Astrocyte of the hippocampus (primary cell): ENCODE data around the gene ADARB2.

Experiments
- DNase-seq: peaks from one replicate; pipeline ENCODE4 v3.0.0; 2011; ENCODE audit warnings: low read depth, low spot score

ADARB2 gene

DNA sequence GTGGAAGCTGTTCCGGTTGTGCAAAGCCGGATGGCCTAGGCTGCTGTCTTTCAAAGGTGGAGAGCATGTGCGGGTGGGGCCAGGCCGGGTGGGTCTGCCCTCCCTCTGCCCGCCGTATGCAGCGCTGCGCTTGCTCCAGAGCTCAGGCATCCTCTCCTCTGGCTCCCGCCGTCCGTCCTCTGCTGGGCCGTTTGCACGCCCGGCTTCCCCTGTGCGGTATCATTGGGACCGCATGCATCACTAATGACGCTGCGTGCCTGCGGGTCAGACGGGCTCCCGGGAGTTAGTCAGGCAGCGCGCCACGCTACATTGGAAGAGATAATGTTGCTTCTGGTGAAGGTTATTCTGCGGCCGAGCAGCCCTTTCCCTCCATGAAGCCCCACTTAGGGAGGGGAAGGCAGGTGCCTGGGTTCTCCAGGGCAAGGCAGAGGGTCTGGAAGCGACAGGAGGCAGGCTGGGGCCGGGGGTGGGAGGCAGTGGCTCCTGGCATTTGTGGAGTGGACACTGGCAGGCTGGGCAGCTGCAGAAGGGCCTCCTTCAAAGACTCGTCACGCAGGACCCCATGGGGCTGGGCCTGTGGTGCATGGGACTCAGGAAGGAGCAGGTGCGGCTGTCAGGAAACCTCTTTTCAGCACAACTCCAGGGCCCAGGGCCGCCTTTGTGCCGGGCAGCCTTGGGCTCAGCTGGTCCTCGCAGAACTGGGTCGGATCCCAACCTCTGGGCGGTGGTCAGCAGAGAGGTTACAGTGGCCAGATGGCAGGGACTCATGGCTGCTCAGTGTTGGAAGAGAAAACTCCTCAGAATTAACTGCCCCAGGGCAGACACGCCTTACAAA is 362.6 kb downstream of the ADARB2 start:
- no peak for DNase-seq

DNA sequence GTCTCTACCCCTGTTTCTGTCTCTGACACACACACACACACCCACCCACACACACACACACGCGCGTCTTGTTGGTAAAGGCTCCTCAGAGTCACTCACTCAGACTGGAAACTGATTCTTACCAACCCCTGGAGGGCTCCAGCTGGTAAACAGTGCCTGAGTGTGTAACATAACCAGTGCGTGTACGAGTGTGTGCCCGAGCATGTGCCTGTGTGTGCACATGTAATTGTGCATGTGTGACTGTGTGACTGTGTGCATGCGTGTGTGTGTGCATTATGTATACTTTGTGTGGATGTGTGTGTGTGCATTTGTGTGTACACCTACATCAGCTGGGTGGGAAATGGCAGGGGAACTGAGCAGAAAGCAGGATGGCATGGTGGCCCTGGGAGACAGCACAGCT is 364.0 kb downstream of the ADARB2 start:
- no peak for DNase-seq

DNA sequence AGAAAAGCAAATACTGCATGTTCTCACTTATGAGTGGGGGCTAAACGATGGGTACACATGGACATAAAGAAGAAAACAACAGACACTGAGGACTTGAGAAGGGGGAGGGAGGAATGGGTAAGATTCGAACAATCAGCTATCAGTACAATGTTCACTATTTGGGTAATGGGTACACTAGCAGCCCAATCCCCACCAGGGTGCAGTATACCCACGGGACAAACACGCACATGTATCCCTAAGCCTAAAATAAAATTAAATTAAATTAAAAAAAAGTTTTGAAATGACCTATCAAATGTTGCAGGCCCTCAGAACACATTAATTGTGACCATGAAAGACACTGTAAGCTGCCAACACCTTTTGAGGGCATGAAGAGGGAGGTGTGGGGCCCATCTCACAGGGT is 365.1 kb downstream of the ADARB2 start:
- DNase-seq: no peak

DNA sequence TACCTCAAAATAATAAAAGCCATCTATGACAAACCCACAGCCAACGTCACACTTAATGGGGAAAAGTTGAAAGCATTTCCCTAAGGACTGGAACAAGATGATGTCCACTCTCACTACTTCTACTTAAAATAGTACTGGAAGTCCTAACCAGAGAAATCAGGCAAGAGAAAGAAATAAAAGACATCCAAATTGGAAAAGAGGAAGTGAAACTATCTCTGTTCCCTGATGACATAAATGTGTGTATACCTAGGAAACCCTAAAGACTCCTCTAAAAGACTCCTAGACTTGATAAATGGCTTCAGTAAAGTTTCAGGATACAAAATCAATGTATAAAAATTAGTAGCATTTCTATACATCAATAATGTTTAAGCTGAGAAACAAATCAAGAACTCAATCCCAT is 367.0 kb downstream of the ADARB2 start:
- DNase-seq: no peak

DNA sequence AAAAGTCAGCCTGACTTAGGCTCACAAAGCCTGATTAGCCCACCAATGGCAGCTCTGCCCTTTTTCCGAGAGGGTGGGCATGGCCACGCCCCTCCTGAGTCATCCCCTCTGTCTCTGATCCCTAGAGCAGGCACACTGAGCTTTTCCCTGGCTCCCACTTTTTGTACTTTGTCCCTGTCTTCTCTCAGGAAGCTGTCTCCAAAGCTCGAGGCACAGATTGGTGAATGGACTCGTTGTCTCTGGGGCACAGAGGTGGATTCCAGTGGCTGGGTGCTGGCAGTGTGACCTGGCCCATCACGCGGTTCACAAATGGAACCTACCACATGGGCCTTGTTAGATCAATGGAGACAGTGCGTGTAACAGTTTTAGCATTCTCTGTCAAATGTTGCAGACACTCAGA is 367.7 kb downstream of the ADARB2 start:
- no peak for DNase-seq

DNA sequence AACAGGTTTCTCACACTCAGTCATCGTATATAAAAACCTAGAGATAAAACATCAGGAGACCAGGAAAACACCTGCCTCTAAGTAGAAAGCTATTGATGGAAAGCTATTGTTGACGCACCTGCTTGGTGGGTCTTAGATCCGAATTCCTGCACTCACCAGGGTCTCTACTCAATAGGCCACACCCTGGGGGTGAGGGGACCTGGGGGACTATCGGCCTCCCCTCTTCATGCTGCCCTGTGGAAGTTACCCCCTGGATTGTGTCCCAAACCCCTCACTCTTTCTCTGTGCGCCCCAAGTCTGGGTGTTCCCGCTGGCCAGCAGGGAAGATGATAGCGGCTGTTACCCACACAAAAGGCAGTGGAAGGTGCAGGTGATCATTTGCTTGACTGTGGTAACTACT is 368.1 kb downstream of the ADARB2 start:
- DNase-seq: no peak

DNA sequence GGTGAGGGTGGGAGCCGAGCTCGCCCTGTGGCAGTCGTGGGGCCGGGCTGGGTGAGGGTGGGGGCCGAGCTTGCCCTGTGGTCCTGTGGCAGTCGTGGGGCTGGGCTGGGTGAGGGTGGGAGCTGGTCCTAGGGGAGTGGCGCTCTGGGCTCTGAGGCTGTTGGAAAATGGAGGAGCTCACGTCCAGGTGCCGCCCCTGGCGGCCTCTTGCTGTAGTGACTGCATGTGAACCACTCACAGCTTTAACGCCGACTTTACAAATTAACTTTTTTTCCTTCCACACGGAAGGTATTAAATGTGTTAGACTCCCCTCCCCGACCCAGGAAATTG is 368.5 kb downstream of the ADARB2 start:
- DNase-seq: peak; percentile 14

DNA sequence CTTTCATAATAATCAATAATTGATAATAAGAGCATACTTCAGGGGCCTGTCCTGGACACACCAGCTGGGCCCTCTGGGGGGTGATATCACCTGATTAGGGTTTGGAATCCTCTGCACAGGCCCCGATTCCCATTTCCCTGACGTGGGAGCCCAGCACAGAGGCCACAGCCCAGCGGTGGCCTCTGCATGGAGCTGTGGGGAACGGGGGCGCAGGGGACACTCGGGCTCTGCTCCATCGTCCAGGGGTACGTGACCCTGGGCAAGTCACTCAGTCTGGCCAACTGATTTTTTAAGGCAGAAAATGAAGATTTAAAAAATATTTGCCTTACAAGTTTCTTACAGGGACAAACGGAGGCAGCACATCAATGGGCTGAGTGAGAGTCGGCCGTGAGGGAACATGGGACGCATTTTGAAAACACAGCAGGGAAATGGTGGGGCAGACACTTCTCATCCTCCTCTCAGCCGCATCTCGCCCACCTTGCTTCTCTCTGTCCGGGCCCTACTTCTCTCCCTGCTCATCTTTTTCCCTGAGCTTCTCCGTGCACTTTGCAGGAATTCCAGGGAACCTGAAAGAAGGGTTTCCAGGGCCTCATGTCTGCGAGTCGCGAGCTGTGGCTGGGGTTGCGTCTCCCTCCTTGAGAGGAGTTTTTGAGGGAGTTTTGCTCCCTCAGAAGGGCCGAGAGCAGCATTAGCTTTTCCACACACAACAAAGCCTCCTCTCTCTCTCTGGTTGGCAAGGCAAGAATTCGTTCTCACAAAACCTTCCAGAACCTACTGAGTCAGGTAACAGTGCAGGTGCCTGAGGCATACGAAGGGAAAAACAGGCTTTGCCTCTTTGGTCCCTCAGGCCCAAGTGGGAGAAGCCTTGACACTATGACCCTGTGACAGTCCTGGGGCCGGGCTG is 369.1 kb downstream of the ADARB2 start:
- no peak for DNase-seq

DNA sequence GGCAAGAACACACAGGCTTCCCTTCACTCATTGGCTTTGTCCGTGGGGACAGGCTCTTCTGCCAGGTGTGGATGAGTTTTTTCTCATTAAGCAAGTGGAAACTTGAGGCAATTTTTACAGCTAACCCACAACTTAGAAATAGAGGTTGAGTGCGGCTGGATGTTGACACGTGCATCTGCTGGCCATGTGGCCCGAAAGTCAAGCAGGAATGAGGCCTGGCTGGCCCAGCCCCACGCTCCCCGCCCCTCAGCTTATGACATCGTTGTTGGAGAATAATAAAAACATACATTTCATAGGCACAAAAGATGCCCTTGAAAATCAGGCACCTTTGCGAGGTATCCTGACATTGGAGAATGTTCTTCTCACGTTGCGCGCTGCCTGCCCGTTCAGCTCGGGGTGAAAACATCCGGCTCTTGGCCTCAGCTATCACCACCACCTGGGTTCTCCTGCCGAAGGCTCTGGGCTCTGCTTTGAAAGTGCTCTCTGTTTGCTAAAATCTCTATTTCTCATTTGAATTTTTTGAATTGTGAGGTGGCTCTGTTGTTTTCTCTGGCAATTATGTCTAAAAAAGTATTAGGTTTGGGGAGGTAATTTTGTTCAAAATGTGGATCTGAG is 370.4 kb downstream of the ADARB2 start:
- DNase-seq: no peak

DNA sequence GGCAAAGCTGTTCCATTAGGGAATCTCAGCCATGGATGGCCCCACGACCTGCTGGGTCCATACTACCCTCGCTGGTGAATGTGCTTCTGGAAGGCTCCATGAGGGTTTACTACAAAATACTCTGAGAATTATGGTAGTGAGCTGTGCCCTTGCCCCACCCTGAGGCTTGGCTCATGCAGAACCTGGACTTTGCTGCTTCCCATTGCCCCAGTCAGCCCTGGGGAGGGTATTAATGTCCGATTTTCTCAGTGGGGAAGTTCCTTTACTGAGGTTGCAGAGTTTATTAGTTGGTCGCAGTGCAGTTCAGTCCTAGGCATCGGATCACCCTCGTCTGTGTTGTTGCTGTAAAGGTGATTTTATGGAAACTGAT is 371.0 kb downstream of the ADARB2 start:
- DNase-seq: no peak

DNA sequence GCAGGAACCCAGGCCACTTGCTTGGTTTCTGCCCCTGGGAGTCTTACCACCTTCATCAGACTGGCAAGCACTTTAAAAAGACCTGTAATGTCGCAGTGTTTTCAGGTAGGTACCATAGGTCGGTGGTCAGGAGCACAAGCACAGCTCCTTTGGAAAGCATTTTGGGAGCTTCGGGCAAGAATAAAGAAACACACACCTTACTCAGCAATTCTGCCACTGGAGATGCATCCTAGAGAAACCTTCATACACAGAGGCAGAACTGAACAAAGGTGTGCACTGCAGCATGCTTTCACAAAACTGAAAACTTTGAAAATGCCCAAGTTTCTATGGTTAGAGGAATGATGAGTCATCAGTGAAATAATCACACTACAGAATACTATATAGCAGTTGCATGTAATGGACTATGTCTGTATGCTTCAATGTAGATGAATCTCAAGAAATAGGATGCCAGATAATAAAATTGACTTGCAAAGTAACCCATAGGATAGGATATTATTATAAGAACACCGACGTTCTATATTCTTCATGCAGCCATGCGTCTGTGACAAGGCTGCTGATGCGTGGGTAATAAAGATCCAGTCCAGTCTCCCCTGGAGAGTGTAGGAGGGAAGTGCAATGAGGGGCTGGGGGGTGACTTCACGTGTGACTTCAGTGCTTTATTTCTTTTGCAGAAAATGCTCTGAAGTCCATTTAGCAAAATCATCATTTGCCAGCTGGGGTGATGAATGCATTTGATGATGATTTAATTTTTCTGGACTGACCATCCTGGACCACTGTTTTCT is 371.6 kb downstream of the ADARB2 start:
- DNase-seq: no peak

DNA sequence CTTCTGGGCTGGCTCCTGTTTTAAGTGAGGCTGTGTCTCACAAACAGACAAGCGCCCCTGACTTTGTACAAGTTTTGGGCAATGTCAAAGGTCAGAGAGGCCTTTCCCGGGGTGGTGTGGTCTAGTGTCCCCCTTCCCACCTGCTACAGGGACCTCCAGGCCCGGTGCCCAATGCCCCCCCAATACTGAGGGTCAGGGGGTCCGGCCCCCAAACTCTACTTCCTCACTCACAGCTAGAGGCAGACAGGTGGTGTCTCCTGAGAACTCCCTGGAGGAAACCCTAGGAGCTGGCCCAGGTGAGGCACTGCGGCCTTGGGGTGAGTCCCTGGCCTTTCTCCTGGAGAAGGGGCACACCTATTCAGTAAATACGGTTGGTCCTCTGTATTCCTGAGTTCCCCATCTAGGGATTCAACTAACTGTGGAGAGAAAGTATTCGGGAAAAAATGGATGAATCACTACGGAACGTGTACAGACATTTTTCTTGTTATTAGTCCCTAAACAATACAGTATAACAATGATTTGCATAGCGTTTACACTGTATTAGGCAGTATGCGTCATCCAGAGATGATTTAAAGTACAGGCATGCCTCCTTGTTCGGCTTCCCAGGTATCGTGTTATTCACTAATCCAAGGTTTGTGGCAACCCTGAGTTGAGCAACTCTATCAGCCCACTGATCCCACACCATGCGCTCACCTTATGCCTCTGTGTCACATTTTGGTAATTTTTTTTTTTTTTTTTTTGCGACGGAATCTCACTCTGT is 373.0 kb downstream of the ADARB2 start:
- DNase-seq: no peak

DNA sequence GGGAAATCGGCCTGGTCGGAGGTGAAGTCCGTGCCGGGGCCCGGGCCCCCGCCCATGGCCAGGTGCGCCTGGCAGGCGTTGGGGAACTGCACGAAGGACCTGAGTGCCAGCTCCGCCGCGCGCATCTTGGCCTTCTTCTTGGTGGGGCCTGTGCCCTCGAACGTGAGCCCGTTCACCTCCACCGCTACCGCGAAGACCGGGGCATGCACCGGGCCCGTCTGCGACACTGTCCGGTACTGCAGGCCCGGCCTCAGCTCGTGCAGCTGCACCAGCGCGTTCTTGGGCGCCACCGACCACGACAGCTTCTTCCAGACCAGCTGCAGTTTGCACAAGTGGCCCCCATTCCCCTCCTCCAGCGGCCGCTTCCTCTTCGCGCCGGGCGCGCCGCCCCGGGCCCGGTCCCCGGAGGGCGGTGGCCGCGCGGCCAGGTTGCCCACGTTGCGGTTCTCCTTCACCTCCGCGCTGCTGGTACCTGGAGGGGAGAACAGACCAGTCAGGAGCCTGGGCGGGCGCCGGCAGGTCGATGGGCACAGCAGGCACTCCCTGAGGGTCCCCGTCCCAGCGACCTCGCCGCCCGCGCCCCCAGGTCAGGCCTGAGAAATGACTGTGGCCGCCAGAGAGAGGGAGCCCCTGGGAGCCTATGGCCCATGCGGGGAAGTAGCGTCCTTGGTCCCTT is 373.7 kb downstream of the ADARB2 start:
- DNase-seq: no peak

DNA sequence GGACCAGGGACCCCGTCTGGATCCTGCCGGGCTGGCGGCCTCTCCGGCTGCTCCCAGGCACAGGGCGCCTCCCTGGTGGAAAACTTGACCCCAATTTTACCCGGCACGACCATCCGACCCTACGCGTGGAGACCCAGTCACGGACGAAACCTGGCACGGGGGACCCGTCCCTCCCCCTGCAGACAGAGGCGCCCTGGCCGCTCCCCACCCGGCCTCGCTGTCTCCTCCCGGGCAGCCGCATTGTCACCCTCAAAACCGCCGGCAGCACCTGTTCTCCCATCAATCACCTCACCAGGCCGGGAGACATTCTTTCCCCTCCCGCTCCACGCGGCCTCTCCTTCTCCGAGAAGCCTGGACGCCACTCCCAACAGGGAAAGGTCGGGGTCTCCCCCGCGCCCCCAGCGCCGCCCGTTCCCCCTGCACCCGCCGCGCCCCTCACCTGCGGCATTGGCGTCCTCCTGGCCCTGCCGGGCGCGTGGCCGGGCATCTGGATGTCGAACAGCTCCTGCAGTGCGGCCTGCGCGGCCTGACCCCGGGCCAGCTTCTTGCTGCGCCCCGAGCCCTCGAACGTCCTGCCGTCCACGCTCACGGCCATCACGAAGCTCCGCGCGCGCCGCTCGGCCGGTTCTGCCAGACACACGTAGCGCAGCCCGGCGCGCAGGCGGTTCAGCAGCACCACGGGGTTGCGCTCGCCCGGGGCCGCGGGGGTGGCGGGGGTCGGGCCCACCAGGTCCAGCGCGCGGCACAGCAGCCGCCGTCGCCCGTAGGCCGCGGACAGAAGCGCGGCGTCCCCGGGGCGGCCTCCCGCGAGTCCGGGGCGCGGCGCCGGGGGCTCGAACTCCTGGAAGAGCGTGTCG is 374.5 kb downstream of the ADARB2 start:
- DNase-seq: no peak

DNA sequence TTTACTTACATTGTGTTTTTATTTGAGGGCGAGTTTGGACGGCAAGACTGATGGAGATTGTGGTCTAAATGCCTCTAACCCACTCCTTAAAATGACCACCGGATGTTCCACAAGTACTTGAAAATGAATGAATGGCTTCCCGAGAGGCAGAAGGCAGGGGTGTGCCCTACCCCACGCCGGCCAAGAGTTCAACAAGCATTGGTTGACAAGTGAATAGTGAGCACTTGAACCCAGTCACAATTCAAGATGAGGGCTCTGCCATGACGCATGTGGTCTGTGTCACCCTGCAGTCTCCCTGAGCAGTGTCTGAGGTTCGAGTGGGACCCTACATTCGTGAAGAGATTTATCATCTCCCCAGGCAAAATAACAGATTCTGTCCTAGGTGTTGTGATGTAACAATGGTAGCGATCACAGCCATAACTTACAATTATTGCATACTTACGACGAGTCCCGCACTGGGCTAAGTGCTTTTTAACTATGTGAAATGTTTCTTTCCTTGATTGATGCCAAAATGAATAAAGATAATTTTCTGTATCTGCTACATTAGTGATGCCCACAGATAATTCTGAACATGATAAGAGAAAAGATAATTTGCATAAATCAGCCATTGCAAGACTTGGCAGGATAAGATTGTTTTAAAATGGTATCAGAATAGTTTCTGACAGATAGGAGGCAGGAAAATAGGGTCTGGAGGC is 375.8 kb downstream of the ADARB2 start:
- DNase-seq: no peak

DNA sequence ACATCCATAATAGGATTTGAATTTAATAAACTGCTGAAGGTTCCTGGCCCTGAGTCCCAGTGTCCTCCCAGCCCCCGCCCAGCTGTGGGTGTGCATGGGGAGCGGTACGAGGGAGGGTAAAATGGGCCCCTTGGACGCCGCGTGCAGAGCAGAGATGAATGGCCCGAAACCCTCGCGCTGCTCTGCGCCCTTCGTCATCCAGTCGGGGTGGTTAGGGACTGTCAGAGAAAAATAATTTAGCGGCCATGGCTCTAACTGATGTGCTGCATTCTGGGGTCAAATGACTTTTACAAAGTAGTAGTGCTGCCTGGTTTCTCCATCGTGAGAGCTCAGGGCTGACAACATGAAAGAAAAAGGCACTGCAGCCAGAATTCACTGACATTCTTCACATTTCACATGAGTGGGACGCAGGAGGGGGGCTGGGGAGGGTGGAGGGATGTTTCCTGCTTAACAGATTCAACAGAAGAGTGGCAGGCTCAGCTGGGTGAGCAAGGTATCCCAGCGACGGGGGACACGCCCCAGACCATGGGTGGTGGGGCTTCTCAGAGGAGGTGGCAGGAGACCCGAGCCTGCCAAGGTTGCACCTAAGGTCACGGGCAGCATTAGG is 376.7 kb downstream of the ADARB2 start:
- peak; percentile 31 for DNase-seq

DNA sequence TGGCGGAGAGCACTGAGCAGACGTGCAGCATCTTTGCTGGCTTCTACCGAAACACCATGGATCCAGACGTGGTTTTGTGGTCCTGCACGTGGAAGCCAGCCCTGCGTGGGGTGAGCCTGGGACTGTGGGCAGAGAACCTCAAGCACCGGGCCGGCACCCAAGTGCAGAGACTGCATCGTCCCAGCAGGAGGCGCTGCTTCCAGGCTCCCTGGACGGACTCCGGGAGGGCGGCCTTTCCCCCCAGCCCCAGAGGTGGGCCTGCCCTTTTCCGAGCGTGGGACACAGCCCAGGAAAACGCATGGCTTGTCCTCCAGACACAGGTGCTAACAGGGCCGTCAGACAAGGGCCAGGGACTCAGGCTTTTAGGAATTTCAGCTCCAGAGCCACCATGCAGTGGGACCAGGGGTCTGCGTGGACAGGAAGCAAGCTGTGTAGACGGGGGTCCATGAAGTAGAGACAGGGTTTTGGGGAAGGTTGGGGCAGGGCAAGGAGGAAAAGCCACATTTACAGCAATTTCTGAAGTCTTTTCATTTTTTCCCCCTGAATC is 377.2 kb downstream of the ADARB2 start:
- no peak for DNase-seq

DNA sequence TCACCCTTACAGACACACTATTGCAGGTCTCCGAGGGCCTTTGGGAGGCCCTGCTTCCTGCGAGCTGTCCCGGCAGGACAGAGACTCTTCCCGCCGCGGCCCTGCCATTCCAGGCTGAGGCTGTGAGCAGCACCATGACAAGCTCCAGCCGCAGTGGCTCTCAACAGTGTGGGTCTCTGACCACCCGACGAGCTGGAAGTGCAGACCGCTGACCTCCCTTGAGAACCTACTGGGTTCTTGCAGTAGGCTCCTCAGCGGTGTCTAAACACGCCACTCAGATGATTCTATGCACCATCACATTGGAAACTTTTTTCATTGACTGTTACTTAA is 377.7 kb downstream of the ADARB2 start:
- DNase-seq: no peak
